Ramos (cell line): ENCODE data around the gene ADIRF.

ENCODE experiments used
- in situ Hi-C: fragments of 300-500 bp; cut with MboI; formaldehyde crosslinking; loops from one replicate; pipeline ENCODE4 v1.14.3; 2022; ENCODE audit warnings: low sequenced_read_pairs; ENCODE audit not compliant: unreplicated experiment

ADIRF gene

GRCh38 chr10:86959737-86960002, 8.6 kb upstream of the ADIRF start:
- in situ Hi-C loops: no loop called here

GRCh38 chr10:86960003-86960862, 8.0 kb upstream of the ADIRF start:
- in situ Hi-C loops: no loop called here

GRCh38 chr10:86960863-86961434, 7.3 kb upstream of the ADIRF start:
- in situ Hi-C loops: no loop called here

GRCh38 chr10:86961481-86962091, 6.7 kb upstream of the ADIRF start:
- in situ Hi-C loops: no loop called here

- in situ Hi-C loops: no loop called here
Observed at GRCh38 chr10:86962136-86962980, 5.9 kb upstream of the ADIRF start.

GRCh38 chr10:86962981-86963310, 5.3 kb upstream of the ADIRF start:
- in situ Hi-C loops: no loop called here

GRCh38 chr10:86963341-86963919, 4.9 kb upstream of the ADIRF start:
- in situ Hi-C loops: no loop called here

- in situ Hi-C loops: no loop called here
Observed at GRCh38 chr10:86964061-86964846, 4.0 kb upstream of the ADIRF start.

GRCh38 chr10:86964847-86965190, 3.5 kb upstream of the ADIRF start:
- in situ Hi-C loops: no loop called here

GRCh38 chr10:86965986-86966654, 2.2 kb upstream of the ADIRF start:
- in situ Hi-C loops: no loop called here

- in situ Hi-C loops: no loop called here
Observed at GRCh38 chr10:86967481-86967941, 771 bp upstream of the ADIRF start.

- in situ Hi-C loops: no loop called here
Observed at GRCh38 chr10:86968994-86969355, 693 bp downstream of the ADIRF start.

GRCh38 chr10:86969421-86970041, 1.2 kb downstream of the ADIRF start:
- in situ Hi-C loops: no loop called here

GRCh38 chr10:86970162-86970981, 2.1 kb downstream of the ADIRF start:
- in situ Hi-C loops: no loop called here

GRCh38 chr10:86970982-86971231, 2.6 kb downstream of the ADIRF start:
- in situ Hi-C loops: no loop called here

- in situ Hi-C loops: no loop called here
Observed at GRCh38 chr10:86971232-86971991, 3.1 kb downstream of the ADIRF start.

- in situ Hi-C loops: no loop called here
Observed at GRCh38 chr10:86972613-86973380, 4.5 kb downstream of the ADIRF start.
